Ammon's horn (tissue), 1 donor: ENCODE data around the gene LRRC28.

ENCODE experiments used
- DNase-seq: peaks from one replicate; pipeline ENCODE4 v3.0.0-alpha.2; 2016; ENCODE audit warnings: low spot score

The LRRC28 gene

DNA sequence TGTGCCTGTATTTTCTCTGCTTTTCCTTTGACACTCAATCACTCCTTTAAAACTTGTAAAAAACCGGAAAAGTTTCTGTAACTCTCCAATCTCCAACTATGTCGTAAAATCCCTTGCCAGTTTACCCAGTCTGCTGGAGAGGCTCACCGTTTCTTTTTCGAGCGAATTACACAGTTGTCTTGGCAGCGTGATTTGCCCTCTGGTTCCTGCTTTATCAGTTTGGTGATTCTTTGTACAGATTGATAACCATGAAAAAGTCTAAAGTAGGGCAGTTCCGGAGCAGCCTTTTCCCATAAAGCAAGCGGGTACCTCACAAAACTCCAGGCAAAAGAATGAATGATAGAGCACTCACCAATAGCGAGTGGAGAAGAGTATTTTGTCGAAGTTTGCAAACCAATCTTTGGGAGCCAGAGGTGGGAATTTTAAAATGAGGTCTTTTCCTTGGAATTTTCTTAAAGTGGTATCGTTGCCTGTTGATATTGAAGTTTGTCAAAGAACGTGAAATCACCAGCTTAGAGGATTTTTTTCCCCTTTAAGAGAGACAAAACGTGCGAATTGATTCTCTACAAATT lies 1.9 kb upstream of the LRRC28 start, which contains the start of gene TTC23:
TTC23 (minus strand) TSS at position 312 of the 572 bp plus-strand sequence. CDS start 20,869 bp downstream, outside the sequence.
- peak; percentile 67 for DNase-seq

DNA sequence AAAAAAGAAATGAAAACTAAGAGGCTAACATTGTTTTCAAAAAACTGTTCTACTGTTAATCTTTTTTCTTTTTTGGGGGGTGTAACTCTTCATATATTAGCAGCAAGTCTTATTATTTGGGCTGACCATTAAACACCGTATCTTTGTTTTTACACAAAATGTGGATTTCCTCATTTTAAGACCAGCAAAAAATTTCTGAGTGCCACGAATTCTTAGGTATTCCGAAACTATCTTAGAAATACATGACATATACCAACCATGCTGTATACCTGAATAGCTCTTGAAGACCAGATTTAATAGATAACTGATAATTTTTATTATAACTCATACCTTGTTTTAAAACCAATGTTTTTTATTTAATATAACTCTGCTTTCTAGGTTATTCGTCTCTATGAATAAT lies 1.3 kb upstream of the LRRC28 start:
- no peak for DNase-seq

DNA sequence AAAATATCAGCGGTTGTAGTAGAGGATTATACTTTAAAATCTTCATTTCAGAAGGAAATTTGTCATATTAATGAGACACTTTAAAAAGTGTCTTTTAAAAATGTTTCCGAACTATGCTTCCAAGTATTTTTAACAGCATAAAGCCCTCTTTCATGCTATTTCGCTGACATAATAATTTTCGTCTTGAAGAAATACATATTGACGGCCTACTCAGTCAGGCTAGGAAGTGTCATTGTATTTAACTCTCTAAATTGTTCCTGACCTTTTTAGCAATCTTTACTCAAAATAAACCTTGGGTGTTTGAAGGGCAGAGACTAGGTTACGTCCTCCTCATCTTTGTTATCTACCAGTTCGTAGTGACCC lies 806 bp upstream of the LRRC28 start:
- no peak for DNase-seq

DNA sequence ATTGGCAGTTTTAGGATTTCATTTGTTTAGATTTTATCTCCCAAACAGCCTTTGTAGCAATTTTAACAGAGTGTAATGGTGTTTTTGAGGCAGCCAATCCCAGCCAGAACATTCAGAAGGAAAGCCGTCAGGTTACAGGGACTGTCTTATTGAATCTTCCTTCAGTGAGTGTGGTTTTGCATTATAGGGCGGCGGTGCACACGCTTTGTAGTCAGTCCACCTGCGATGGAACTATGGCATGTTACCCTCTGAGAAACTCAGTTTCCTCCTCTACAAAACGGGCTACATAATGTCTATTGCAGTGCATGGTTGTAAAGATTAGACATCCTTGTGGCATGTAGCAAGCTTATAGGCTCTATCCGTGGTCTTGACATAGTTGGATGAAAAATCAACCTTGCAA lies 1.0 kb downstream of the LRRC28 start:
- DNase-seq = no peak

DNA sequence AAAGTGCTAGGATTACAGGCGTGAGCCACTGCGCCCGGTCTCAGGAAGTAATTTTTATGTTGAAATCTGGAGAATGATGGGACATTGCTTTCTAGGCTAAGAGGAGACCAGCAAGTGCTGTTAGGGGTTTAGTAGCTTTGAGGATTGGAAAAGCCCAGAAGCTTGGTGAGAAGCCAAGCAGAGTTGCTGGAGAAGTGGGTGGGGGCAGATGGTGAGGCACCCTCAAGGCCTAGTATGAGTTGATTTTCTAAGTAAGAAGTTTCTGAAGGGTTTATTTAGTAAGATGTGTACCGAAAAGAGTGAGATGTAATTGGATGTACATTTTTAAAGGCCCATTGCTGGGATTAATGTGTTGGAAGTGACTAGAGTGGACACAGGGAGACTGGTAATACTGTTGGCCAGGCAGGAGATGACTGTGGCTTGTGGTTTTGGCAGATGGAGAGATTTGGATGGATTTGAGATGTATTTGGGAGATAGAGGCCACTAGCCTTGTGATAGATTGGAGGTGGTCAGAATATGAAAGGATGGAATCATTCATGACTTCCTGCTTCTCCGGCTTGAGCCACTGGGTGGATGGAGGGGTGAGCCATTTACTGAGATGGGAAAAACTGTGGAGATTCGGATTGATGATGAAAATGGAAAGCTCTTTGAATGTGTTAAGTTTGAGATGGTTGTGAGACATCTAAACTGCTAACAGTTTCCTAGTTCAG lies 2.3 kb downstream of the LRRC28 start:
- no peak for DNase-seq

DNA sequence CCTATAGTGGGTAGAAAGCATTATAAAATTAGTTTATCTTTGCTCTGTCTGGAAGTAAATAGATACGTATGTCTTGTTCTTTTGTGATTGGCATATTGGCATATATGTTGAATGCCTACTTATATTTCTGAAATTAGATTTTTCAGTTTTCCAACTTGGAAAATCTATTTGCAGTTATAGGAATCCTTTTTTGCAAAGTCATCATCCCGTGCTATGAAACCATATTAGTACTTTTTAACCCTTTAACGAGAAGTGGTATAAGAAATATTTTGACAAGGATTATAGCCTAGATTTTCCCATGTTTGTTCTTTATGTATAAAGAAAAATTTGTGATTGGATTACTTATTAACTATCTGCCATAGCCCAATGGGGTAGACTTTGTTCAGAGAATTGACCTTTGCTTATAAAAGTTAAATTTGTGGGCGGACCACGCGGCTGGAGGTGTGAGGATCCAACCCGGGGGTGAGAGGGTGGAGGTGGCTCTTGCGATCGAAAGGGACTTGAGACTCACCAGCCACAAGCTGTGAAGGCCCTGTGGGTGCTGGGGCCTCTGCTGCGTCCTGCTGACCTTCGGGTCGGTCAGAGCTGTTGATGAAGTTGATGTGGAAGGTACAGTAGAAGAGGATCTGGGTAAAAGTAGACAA lies 5.9 kb downstream of the LRRC28 start:
- no peak for DNase-seq

DNA sequence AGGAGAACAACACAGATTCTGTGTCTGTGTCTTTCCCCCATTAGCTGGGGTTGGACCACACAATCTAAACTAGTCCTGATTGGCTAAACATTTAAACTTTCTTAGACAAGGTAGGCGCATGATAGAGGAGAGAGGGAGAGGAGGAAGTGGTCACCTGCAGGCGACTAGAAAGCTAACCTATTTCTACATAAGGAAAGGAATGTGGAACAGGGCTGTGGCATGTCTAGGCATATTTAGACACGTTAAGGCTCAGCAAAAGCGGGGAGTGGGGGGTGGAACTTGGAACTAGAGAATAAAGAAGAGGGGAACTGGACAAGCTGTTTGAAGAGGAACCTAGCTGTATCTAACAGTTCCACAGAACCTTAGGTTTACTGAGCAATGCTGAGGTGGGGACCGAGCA lies 12.8 kb downstream of the LRRC28 start:
- no peak for DNase-seq

DNA sequence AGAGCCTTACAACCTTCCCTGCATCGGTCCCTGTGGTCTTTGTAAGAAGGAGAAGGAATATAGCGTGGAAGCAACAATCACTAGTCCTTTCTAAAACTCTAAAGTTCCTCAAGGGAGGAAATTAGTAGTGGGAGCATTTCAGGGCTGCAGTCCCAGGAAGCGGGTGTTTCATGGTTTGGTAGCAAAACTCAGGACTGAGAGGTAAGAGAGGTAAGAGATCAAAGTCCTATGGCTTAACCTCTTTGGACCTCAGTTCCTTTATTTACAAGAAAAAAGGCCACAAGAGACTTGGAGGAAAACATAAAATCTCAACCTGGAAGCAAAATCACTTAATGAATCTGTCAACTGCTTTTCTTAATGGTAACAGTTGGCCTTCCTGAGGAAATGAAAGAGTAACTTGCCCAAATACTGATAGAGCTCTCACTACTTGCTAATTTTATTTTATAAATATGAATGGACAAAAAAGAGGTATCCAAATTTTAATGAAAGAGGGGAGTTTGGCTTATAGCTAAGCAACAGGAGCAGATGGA lies 14.3 kb downstream of the LRRC28 start:
- no peak for DNase-seq

DNA sequence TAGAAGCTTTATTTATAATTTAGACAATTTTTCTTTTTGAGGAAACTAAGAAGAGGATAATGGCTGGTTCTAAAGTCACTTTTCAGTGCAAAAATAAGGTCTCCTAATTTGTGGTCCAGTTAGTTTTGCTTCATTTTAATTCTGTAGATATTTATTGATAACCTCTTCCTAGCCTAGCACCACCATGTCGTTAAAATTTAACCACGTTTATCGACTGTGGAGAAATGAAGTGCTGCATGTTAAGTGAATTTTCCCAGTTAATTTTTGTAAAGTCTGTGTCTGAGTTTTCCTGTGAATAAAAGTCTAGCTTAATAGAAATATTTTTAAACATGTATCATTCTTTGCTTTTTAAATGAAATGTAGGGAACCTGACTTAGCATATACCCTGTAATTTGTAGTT lies 16.7 kb downstream of the LRRC28 start:
- no peak for DNase-seq

DNA sequence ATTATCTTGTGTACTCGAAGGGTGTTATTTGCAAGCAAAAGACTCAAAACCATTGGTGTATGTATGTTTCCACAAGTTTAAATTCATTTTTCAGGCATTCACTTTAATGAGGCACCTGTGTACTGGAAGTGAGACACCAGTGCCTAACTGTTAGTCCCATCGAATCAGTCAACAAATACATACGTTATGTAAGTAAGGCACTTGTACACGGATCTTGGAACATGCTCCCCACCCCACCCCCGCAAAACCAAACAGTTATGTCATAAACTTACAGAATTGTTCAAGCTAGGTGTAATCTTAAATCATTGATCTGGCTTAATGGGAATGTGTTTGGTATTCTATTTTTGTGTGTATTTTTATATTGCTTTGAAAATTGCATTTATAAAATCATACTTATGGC lies 17.1 kb downstream of the LRRC28 start:
- no peak for DNase-seq

DNA sequence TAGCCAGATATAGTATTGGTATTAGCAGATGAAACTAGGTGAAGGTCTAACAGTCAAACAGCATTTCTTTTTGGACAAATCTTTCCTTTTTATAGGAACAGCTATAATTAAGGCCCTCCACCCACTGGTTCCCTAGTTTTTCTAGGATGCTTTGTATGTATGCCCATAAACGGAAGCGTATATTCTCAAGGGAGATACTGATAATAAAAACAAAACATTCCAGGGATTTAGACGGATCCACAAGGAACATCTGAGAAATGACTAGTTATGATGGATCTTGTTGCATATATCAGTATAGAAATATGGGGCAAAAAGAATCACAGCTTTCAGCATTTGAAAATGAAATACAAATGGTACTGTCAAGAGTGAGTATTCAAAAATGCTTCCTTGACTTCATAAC lies 22.5 kb downstream of the LRRC28 start:
- DNase-seq = no peak

DNA sequence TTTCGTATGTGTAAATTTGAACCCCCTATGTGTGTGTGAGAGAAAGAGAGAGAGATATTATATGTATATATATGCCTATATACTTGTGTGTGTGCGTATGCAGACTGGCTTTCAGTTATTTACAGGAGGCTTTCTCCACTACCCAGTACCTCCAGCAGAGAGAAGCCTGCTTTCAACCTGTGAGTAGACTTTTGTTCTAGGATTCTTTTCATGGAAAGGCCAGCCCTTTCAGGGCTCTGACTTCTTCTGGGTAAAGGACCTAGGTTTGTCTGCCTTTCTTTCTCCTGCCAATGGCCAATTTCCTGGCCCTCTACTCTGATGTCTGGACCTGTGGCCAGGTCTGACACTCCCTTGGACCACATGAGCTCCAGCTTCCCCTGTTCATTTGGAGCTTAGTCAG lies 23.8 kb downstream of the LRRC28 start:
- no peak for DNase-seq

DNA sequence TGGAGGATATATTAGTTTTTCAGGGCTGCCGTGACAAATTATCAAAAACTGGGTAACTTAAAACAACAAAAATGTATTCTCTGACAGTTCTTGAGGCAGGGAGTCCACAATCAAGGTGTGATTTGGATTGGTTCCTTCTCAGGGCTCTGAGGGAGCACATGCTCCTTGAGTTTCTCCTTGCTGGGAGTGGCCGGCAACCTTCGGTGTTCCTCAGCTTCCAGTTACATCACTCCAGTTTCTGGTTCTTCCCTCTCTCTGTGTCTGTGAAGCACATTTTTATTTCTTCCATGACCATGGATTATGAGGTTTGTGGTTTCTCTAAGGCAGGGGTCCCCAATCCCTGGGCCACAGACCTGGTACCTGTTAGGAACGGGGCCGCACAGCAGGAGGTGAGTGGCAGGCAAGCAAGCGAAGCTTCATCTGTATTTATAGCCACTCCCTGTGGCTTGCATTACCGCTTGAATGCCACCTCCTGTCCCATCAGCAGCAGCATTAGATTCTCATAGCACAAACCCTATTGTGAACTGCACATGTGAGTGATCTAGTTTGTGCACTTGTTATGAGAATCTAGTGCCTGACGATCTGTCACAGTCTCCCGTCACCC lies 24.3 kb downstream of the LRRC28 start:
- DNase-seq = no peak

DNA sequence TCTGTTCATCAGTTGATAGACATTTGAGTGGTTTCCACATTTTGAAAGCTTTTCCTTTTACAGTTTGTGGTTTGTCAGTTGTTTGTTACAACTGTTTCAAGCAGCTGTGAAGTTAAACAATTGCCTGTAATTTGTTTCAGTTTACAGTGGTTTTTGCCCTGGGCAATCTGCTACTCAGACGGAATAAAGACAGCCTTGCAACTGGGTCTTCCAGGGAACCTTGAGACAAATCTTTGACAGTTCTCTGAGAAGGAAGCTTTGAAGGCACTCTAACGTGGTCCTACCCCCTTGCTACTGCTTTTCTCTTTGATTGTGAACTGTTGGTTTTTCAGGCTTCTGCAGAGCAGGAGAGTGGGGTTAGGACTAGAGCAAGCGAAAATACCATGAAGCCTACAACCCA lies 28.0 kb downstream of the LRRC28 start:
- DNase-seq = no peak

DNA sequence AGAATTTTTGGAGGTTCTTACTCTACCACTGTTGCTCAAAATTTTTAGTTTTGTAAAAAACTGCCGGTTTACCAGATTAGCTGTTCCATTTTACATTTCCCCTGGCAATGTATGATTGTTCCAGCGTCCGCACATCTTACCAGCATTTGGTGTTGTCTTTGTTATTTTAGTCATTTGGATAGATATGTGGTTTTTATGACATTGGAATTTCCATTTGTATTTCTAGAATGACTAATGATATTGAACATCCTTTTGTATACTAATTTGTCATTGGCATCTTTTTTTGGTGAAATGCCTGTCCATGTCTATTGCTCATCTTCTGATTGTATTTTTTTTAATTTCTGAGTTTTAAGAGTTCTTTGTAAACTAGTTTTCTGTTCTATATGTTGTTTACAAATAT lies 28.5 kb downstream of the LRRC28 start:
- DNase-seq = no peak

DNA sequence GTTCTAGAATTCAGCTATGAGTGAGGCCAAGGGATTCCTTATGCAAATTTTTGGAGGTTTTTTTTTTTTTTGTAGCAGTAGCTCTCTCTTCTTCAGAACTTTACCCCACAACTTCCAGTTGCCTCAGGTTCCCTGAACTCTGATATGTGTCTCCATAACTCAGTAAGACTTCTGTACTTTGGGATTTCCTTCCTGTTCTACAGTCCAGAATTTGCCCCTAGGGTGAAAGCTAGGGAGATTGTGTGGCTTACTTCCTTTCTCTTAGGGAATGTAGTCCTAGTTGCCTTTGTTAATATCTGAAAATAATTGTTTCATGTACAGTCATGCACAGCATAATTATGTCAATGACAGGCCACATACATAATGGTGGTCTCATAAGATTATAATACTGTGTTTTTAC lies 30.8 kb downstream of the LRRC28 start:
- DNase-seq = no peak

DNA sequence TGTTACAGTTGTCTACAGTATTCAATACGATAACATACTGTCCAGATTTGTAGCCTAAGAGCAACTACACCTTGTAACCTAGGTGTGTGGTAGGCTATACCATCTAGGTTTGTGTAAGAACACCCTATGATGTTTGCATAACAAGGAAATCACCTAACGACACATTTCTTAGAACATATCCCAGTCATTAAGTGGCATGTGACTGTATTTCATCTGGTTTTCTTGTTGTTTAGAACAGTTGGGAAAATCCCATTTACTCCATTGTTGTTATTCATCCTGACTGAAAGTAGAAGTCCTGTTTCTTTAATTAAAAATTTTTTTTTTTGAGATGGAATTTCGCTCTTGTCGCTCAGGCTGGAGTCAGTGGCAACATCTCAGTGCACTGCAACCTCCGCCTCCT lies 31.3 kb downstream of the LRRC28 start:
- DNase-seq = no peak

DNA sequence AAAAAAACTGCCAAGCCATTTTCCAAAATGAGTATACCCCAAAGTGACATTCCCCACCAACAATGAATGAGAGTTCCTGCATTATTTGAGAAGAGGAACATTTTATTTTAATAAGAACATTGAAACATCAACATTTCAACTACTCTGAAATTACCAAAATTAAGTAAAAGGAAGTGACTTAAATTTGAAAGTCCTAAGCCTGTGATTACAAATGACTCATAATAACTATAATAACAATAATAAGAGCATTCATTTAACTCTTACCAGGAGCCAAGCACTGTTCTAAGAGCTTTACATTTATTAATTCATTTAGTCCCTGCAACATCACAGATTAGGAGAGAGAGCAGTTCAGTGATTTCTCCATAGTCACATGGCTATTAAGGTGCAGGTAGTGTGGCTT lies 32.4 kb downstream of the LRRC28 start:
- no peak for DNase-seq

DNA sequence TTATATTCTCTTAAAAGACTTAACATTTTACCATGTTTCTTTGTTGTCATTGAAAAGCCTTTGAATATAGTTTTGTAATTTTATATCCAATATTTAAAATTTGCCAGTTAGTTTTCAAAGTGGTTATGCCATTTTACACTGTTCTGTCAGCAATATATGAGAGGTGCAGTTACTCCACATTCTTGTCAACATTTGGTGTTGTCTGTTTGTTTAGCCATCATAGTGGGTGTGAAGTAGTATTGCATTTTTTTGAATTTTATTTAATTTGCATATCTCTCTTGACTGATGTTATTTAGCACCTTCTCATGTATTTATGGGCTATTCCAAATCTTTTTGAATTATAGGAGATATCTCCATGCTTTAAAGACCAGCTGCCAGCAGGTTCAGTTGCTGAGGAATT lies 40.4 kb downstream of the LRRC28 start:
- no peak for DNase-seq

DNA sequence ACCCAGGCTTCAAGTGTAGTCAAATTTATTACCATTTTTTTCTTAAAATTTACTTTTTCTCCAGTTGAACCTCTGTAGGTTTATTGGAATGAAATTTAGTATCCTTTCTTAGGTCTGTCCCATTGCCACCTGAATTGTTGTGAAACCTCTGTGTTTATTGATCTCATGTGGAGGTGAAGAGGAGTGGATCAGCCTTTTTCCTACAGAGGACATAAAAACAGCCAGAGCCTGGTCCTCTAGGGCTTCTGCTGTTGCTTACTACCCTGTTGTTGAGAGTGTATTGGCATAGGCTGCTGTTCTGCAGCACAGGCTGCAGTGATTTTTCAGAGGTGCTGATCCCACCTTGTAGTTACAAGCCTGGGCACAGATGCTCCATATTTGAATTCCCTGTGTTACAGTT lies 44.6 kb downstream of the LRRC28 start:
- DNase-seq = no peak

DNA sequence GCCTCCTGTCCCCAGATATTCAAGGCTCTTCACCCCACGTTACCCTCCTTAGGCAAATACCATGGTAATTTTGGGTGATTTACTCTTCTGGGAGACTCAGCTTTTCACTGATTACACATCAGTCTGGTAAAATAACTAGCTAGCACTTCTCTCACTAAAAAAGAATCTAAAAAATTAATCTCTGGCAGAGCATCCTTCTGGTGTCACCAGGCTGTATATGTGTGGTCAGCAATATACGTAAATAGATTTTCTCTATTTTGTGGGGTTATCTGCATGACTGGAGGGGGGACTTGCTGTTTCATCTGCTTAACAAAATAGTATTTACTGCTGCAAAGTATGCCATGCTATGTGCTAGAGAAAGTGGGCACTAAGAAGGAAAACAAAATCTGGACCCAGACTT lies 45.1 kb downstream of the LRRC28 start:
- no peak for DNase-seq

DNA sequence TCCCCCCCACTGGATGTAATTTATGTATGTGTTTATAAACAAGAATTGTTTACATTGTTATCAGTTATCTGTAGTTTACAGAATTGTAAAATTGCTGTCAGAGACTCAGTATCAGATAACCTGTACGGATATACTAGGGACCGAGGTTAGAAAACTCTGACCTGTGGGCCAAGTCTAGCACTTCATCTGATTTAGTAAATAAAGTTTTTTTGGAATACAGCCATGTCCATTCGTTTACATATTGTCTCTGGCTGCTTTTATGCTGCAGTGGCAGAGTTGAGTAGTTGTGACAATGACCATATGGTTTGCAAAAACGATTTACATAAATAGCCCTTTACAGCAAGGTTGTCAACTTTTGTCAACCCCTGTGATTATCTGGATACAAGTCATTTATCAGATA lies 52.6 kb downstream of the LRRC28 start:
- no peak for DNase-seq
